ENCODE results near the gene HS3ST4.
A peak's percentile ranks its signal among the peaks of the same experiment; 100 is the strongest.
"Not testable (repeated sequence)": the region's sequence is repeated elsewhere in the genome, so short reads cannot be mapped to it uniquely, and the experiment has no call there.

HS3ST4 gene

GRCh38 chr16:25730396-25730795, 38.6 kb downstream of the HS3ST4 start:
- no peak for DNase-seq

GRCh38 chr16:25734430-25735385, 42.9 kb downstream of the HS3ST4 start:
- DNase-seq, result no peak

- DNase-seq, result no peak
Observed at GRCh38 chr16:25735645-25736044, 43.9 kb downstream of the HS3ST4 start.

GRCh38 chr16:25747160-25747758, 55.5 kb downstream of the HS3ST4 start:
- peak in 2 of 56 donors; percentile 1 to 5 for DNase-seq

DNA sequence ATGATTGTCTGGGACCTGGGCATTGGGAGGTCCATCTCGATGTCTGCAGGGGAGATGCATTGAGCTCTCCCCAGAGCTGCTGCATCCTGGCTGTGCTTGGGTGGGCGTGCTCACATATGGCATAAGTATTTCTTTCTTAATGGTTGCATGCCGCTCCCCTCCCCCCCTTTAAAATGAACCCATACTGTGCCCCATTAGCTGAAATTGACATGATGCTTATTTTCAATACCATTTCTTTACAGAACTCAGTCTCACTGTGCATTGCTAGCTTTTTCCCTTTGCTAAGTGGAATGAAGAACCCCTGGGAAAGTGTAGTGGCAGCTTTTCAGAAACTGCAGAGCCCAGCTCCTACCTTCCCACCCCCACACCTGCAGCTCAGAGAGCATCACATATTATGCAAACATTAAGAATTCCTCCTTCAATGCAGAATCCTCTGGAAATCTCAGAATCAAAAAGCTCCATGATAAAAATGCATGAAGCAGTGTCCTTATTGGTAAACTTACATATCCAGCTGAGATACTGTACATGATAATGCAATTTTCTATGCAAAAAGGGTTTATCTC, 56.4 kb downstream of the HS3ST4 start:
- DNase-seq, result no peak

GRCh38 chr16:25750488-25751216, 58.9 kb downstream of the HS3ST4 start:
- DNase-seq, result no peak

DNA sequence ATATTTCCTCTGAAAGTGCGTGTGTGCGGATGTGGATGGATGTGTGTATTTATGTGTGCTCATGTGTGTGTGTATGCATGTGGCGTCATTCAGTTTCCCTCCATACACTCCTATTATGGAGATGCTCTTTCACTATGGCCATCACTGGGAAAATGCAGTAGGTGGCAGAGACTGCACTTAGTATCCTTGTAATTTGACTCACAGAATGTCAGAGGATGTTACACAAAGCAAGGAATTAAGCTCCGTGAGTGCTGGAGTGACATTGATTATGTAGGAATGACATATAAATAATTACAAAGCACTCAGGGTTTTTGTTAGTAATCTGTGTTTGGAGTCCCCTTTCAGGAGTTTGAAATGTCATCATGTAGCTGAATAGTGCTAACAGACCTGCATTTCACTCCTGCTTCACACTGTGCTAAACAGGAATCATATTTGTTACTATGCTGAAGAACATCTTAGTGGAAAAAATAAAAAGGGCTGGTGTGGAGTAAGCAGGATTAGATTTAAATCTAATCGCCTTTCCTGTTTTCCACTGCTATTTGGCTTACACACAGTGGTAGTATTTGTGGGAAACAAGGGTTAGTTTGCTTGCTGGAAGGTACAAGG, 59.6 kb downstream of the HS3ST4 start:
- no peak for DNase-seq

GRCh38 chr16:25764466-25764865, 72.7 kb downstream of the HS3ST4 start:
- DNase-seq, result no peak

- DNase-seq, result no peak
Observed at GRCh38 chr16:25771216-25771615, 79.5 kb downstream of the HS3ST4 start.

GRCh38 chr16:25771812-25772568, 80.2 kb downstream of the HS3ST4 start:
- no peak for DNase-seq

DNA sequence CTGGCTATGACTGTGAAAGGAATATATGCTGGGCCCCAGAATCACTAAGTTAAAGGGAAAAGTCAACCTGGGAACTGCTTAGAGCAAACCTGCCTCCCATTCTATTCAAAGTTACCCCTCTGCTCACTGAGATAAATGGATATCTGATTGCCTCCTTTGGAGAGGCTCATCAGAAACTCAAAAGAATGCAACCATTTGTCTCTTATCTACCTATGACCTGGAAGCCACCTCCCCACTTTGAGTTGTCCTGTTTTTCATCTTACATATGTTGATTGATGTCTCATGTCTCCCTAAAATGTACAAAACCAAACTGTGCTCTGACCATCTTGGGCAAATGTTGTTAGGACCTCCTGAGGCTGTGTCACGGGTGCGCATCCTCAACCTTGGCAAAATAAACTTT, 84.5 kb downstream of the HS3ST4 start:
- not testable (repeated sequence) for DNase-seq

DNA sequence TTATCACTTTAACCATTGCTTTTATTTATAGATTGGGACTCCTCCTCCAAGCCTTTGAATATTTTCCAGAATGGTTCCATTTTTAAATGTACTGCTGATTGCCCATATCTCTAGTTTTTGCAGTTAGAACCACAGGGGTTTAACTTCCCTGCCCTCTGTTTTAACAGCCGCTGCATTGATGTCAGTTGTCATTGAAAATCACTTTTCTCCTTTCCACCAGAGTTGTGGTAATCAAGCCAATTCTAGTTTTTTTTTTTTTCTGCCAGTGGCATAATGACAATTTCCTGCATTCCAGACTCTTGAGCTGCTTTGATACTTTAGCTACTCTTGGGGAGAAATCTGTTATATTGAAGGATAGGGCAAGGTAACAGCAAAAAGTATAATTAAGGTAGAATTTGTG, 91.5 kb downstream of the HS3ST4 start:
- no peak for DNase-seq

DNA sequence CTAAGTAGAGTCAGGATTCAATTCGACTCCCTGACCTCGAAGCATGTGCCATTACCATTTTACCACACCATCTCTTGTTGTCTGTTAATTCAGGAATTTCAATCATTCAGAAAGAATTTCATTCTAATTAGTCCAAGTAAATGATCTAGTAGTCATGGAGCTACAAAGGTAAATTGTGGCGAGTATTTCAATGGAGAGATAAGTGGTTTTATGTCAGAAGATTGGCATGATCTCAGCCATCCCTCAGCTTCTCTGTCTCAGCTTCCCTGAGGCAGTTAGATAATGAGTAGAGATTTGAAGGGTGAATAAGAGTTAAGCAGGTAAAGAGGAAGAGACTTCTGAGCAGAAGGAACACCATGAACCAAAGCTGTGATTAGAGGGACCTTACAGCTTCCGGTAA, 93.6 kb downstream of the HS3ST4 start:
- no peak for DNase-seq

- no peak for DNase-seq
Observed at GRCh38 chr16:25786748-25787147, 95.0 kb downstream of the HS3ST4 start.

DNA sequence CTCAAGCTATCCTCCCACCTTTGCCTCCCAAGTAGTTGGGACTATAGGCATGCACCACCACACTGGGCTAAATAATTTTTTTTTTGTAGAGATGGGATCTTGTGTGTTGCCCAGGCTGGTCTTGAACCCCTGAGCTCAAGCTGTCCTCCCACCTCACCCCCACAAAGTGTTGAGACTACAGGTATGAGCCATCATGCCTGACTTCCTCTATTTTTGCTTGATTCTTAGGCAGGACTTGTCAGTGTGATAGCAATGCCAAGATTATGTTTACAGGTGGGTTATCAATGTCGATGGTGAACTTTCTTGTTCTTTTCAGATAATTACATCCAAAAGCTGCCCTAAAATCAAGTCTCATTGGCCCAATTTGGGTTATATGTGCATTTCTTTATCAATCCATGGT, 96.9 kb downstream of the HS3ST4 start:
- DNase-seq, result no peak

- no peak for DNase-seq
Observed at GRCh38 chr16:25796239-25796638, 104.5 kb downstream of the HS3ST4 start.

GRCh38 chr16:25798065-25798464, 106.3 kb downstream of the HS3ST4 start:
- no peak for DNase-seq

DNA sequence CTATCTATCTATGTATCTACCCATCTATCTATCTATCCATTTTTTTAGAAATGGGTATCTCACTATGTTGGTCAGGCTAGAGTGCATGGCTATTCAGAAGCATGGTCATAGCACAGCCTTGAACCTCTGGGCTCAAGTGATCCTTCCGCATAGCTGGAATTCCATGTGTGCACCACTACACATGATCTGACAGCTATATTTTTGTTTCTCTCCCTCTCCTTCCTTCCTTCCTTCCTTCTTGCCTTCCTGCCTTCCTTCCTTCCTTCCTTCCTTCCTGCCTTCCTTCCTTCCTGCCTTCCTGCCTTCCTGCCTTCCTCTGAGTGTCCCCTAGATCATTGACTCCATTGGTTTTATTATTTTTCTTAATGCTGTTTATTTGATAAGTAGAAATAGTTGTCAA, 108.1 kb downstream of the HS3ST4 start:
- DNase-seq, result no peak

GRCh38 chr16:25812215-25812614, 120.5 kb downstream of the HS3ST4 start:
- DNase-seq, result no peak

GRCh38 chr16:25817295-25817694, 125.5 kb downstream of the HS3ST4 start:
- DNase-seq, result no peak

DNA sequence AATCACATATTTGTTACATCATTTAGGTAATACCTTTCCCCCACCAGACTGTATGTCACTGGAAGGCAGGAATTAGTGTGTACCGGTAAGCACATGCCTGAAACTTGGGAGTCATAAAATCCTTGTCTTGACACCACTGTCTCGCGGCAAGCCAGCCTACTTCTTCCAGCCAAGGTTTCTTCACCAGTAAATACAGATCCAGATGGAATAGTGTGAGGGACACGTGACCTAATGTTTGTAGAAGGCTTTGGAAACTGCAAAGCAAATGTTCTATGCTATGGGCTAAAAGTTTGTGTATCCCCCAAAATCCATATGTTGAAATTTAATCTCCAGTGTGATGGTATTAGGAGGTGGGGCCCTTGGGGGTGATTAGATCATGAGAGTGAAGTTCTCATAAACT, 126.1 kb downstream of the HS3ST4 start:
- DNase-seq, result no peak

Data from amygdala (tissue), 56 donors.